ENCODE measurements around the gene TBXAS1.

Gene TBXAS1

DNA sequence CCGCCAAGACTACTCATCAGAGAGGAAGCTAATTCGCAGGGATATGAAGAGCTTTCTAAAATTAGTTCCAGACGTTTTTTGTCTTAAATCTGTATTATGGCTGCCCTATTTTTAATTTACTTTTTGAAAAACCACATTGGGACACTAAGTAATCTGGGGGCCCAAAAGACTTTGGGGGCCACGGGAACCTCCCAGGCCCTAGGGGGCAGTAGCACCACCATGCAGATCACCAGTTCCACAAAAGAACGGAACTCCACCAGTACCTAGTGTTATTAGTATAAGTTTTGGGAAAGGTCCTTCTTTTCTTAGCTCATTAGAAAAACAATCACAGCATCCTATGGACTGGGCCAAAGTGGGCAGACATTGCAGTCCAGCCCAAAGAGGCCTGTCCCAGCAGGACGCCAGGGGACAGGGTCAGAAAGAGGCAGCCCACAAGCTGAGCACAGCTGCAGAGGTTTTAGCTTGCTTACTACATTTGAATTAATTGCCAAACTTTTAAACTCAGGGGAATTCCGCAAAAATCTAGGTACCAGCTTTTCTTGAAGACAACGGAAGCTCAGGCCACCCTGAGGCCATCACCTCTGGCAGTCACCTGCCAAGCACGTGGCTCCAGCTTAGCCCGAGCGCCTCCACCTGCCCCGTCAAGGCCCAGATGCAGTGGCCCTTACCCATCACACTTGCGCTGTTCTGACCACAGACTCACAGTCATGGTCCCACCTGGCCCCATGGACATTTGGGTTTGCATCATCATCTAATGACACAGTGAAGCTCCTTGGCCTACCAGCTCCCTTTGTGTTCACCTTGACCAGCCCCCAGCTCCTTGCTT lies 158.8 kb downstream of the TBXAS1 start (continued):
- no peak for TF ChIP-seq ZNF202 (tag by site-specific recombination; IDR thresholded peaks at IDR 0.05; ENCODE audit: borderline replicate concordance)

DNA sequence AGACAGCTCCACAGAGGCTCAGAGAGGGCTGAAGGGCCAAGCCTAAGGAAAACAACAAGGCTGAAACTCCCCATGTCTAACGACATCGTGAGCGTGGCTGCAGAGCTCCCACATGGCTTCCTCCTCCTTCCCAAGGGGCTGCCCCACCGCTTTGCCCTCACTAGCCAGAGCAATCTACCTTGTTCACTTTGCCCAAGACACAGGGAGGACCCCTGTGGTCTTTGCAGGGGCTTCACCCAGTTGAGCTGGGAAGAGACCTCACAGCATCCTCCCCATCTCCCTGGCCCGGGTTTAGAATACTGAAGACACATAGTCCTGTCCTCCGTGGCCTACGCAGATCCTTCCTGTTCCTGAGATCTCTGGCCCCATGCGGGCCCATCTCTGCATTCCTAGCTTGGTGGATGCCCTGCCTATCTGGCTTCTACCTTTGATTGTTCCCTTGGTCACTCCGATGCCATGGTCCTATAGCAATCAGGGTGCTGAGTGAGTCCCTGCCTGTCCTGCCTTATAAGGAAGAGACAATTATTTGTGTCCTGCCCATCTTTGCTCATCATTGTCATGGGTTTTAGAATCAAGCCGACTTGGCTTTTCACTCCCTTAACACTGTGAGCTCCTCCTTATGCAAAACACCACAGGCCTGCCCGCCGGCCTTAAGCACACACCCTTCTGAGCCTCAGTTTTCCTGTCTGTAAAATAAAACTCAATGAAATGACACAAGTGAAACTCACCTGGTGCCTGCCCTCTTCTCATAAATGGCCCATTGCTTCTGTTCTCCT lies 160.5 kb downstream of the TBXAS1 start:
- POLR2A ChIA-PET: no interaction called here
- Histone ChIP-seq H3K4me1 (ENCODE audit: control insufficient read depth, insufficient read depth, low read length) (no peaks in the 10 kb centered on the region), H3K27ac (ENCODE audit: extremely low read depth, low read depth, low read length) (no peak overlapping the region), H3K9me3 (ENCODE audit: control insufficient read depth, insufficient read depth, low read depth, low read length) (no peaks in the 10 kb centered on the region), H3K4me3 (ENCODE audit: low read depth, low read length) (no peak overlapping the region), H3K36me3 (ENCODE audit: control insufficient read depth in 2 of 2, insufficient read depth in 1 of 2, low read length in 2 of 2) (no peaks in the 10 kb centered on the region)
- TF ChIP-seq, protein P1, sequence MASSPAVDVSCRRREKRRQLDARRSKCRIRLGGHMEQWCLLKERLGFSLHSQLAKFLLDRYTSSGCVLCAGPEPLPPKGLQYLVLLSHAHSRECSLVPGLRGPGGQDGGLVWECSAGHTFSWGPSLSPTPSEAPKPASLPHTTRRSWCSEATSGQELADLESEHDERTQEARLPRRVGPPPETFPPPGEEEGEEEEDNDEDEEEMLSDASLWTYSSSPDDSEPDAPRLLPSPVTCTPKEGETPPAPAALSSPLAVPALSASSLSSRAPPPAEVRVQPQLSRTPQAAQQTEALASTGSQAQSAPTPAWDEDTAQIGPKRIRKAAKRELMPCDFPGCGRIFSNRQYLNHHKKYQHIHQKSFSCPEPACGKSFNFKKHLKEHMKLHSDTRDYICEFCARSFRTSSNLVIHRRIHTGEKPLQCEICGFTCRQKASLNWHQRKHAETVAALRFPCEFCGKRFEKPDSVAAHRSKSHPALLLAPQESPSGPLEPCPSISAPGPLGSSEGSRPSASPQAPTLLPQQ (tag by site-specific recombination; IDR thresholded peaks at IDR 0.05): no peak
- TF ChIP-seq ZNF248 (tag by site-specific recombination; IDR thresholded peaks at IDR 0.05): no peak
- no peak for TF ChIP-seq ZBTB8A (tag by site-specific recombination; IDR thresholded peaks at IDR 0.05)
- TF ChIP-seq ZNF10 (tag by site-specific recombination; IDR thresholded peaks at IDR 0.05): no peak
- TF ChIP-seq KLF9 (tag by site-specific recombination; IDR thresholded peaks at IDR 0.05; ENCODE audit: low read depth): no peak
- TF ChIP-seq ZXDB (tag by site-specific recombination; IDR thresholded peaks at IDR 0.05): no peak
- TF ChIP-seq, protein P2, sequence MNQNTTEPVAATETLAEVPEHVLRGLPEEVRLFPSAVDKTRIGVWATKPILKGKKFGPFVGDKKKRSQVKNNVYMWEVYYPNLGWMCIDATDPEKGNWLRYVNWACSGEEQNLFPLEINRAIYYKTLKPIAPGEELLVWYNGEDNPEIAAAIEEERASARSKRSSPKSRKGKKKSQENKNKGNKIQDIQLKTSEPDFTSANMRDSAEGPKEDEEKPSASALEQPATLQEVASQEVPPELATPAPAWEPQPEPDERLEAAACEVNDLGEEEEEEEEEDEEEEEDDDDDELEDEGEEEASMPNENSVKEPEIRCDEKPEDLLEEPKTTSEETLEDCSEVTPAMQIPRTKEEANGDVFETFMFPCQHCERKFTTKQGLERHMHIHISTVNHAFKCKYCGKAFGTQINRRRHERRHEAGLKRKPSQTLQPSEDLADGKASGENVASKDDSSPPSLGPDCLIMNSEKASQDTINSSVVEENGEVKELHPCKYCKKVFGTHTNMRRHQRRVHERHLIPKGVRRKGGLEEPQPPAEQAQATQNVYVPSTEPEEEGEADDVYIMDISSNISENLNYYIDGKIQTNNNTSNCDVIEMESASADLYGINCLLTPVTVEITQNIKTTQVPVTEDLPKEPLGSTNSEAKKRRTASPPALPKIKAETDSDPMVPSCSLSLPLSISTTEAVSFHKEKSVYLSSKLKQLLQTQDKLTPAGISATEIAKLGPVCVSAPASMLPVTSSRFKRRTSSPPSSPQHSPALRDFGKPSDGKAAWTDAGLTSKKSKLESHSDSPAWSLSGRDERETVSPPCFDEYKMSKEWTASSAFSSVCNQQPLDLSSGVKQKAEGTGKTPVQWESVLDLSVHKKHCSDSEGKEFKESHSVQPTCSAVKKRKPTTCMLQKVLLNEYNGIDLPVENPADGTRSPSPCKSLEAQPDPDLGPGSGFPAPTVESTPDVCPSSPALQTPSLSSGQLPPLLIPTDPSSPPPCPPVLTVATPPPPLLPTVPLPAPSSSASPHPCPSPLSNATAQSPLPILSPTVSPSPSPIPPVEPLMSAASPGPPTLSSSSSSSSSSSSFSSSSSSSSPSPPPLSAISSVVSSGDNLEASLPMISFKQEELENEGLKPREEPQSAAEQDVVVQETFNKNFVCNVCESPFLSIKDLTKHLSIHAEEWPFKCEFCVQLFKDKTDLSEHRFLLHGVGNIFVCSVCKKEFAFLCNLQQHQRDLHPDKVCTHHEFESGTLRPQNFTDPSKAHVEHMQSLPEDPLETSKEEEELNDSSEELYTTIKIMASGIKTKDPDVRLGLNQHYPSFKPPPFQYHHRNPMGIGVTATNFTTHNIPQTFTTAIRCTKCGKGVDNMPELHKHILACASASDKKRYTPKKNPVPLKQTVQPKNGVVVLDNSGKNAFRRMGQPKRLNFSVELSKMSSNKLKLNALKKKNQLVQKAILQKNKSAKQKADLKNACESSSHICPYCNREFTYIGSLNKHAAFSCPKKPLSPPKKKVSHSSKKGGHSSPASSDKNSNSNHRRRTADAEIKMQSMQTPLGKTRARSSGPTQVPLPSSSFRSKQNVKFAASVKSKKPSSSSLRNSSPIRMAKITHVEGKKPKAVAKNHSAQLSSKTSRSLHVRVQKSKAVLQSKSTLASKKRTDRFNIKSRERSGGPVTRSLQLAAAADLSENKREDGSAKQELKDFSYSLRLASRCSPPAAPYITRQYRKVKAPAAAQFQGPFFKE (tag by site-specific recombination; IDR thresholded peaks at IDR 0.05; ENCODE audit: borderline replicate concordance): no peak
- no peak for TF ChIP-seq ZNF571 (tag by site-specific recombination; IDR thresholded peaks at IDR 0.05)
- no peak for TF ChIP-seq IKZF3 (tag by site-specific recombination; IDR thresholded peaks at IDR 0.05)
- CTCF ChIA-PET: interaction anchor here (1.0 to 1.8 kb wide), 2 partner anchors 15 to 369 kb away, joined by 3 to 4 read pairs; no protein-coding TSS in a partner anchor

DNA sequence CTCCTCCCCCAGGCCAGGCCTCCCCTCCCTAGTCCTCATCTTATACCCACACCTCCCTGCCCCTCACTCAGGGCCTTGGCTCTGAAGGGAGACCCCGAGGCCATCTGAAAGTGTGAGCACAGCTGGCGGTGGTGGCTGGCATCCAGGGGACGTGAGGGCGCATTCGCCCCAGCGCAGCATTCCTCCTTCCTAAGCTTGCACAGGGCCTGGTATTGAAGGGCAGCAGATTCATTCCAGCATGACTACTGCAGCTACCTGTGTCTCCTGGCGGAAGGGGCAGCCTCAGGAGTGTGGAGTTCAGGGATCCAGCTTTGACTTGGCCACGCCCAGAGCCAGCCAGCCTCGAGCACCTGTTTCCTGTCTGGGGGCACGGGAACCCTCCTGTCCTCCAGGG lies 161.1 kb downstream of the TBXAS1 start:
- H3K36me3 ChIP-seq (ENCODE audit: control insufficient read depth in 2 of 2, insufficient read depth in 1 of 2, low read length in 2 of 2): no peaks in the 10 kb centered on the region
- no peaks in the 10 kb centered on the region for H3K4me1 ChIP-seq (ENCODE audit: control insufficient read depth, insufficient read depth, low read length)
- H3K9me3 ChIP-seq (ENCODE audit: control insufficient read depth, insufficient read depth, low read depth, low read length): no peaks in the 10 kb centered on the region
- CTCF ChIA-PET: interaction anchor here (0.5 to 1.8 kb wide), 2 partner anchors 320 to 369 kb away, joined by 3 to 4 read pairs; no protein-coding TSS in a partner anchor
- no peak overlapping the region for H3K4me3 ChIP-seq (ENCODE audit: low read depth, low read length)
- no peak overlapping the region for H3K27ac ChIP-seq (ENCODE audit: extremely low read depth, low read depth, low read length)
- POLR2A ChIA-PET: no interaction called here
- TF ChIP-seq ZNF544 (tag by site-specific recombination; IDR thresholded peaks at IDR 0.05) (no peak), ZNF473 (tag by site-specific recombination; IDR thresholded peaks at IDR 0.05) (no peak), REPIN1 (tag by site-specific recombination; IDR thresholded peaks at IDR 0.05; ENCODE audit: low read depth) (no peak), ZNF596 (tag by site-specific recombination; IDR thresholded peaks at IDR 0.05) (no peak), ZBTB48 (tag by site-specific recombination; IDR thresholded peaks at IDR 0.05) (no peak), MYNN (tag by site-specific recombination; IDR thresholded peaks at IDR 0.05; ENCODE audit: borderline replicate concordance) (no peak)
- TF ChIP-seq, protein P3, sequence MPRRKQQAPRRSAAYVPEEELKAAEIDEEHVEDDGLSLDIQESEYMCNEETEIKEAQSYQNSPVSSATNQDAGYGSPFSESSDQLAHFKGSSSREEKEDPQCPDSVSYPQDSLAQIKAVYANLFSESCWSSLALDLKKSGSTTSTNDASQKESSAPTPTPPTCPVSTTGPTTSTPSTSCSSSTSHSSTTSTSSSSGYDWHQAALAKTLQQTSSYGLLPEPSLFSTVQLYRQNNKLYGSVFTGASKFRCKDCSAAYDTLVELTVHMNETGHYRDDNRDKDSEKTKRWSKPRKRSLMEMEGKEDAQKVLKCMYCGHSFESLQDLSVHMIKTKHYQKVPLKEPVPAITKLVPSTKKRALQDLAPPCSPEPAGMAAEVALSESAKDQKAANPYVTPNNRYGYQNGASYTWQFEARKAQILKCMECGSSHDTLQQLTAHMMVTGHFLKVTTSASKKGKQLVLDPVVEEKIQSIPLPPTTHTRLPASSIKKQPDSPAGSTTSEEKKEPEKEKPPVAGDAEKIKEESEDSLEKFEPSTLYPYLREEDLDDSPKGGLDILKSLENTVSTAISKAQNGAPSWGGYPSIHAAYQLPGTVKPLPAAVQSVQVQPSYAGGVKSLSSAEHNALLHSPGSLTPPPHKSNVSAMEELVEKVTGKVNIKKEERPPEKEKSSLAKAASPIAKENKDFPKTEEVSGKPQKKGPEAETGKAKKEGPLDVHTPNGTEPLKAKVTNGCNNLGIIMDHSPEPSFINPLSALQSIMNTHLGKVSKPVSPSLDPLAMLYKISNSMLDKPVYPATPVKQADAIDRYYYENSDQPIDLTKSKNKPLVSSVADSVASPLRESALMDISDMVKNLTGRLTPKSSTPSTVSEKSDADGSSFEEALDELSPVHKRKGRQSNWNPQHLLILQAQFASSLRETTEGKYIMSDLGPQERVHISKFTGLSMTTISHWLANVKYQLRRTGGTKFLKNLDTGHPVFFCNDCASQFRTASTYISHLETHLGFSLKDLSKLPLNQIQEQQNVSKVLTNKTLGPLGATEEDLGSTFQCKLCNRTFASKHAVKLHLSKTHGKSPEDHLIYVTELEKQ (tag by site-specific recombination; IDR thresholded peaks at IDR 0.05; ENCODE audit: borderline replicate concordance): no peak
- TF ChIP-seq, protein P4, sequence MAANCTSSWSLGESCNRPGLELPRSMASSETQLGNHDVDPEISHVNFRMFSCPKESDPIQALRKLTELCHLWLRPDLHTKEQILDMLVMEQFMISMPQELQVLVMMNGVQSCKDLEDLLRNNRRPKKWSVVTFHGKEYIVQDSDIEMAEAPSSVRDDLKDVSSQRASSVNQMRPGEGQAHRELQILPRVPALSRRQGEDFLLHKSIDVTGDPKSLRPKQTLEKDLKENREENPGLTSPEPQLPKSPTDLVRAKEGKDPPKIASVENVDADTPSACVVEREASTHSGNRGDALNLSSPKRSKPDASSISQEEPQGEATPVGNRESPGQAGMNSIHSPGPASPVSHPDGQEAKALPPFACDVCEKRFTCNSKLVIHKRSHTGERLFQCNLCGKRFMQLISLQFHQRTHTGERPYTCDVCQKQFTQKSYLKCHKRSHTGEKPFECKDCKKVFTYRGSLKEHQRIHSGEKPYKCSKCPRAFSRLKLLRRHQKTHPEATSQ (tag by site-specific recombination; IDR thresholded peaks at IDR 0.05): no peak
